IMR-90 (cell line): Measurements from ENCODE around the gene PTRHD1.

Source experiments
- CHD1 ChIP-seq: IDR thresholded peaks from 2 replicates; pipeline ENCODE4 v1.6.1; 2012; ENCODE audit warnings: low read depth, low read length, improper control_type of control experiment
- POLR2A ChIP-seq: IDR thresholded peaks from 2 replicates; pipeline ENCODE4 v1.6.1; 2012; ENCODE audit warnings: mild to moderate bottlenecking, low read depth, low read length
- TF ChIP-seq, protein P1 (sequence below): conservative IDR thresholded peaks from 2 replicates; pipeline ENCODE4 v1.5.1; 2012; ENCODE audit warnings: mild to moderate bottlenecking, low read depth, low read length, improper control_type of control experiment

DNA sequence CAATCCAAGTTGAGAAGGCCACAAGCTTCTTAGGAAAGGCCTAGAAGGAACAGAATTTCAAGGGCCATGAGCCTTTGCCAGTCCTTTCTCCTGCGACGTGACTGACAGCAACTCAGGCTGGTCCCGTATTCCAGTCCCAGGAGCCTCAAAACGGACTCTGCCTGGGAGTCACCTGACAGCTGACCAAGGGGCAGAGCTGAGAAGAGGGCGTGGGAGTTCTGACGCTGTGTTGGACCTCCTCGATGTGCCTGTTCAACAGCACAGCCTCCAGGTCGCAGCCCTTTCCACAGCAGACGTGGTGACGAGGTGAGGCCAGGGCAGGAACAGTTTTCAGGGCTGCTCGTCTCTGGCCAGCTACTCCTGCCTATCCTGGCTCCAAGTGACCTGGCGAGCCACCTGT, 37.6 kb upstream of the PTRHD1 start:
- TF ChIP-seq CHD1 (no peak), POLR2A (no peak)
- TF ChIP-seq, protein P1, sequence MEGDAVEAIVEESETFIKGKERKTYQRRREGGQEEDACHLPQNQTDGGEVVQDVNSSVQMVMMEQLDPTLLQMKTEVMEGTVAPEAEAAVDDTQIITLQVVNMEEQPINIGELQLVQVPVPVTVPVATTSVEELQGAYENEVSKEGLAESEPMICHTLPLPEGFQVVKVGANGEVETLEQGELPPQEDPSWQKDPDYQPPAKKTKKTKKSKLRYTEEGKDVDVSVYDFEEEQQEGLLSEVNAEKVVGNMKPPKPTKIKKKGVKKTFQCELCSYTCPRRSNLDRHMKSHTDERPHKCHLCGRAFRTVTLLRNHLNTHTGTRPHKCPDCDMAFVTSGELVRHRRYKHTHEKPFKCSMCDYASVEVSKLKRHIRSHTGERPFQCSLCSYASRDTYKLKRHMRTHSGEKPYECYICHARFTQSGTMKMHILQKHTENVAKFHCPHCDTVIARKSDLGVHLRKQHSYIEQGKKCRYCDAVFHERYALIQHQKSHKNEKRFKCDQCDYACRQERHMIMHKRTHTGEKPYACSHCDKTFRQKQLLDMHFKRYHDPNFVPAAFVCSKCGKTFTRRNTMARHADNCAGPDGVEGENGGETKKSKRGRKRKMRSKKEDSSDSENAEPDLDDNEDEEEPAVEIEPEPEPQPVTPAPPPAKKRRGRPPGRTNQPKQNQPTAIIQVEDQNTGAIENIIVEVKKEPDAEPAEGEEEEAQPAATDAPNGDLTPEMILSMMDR = no peak
